Measurements from ENCODE around the gene KIR3DL2. TPM values are rescaled to one million over a fixed set of nuclear protein-coding genes. Genes with fewer than 3 reads are reported as not detected.
"Not testable (repeated sequence)": the region's sequence is repeated elsewhere in the genome, so short reads cannot be mapped to it uniquely, and the experiment has no call there.

The KIR3DL2 gene
- total and polyA plus RNA-seq, 4 donors: 0.09 to 0.24 TPM; not detected in 2

DNA sequence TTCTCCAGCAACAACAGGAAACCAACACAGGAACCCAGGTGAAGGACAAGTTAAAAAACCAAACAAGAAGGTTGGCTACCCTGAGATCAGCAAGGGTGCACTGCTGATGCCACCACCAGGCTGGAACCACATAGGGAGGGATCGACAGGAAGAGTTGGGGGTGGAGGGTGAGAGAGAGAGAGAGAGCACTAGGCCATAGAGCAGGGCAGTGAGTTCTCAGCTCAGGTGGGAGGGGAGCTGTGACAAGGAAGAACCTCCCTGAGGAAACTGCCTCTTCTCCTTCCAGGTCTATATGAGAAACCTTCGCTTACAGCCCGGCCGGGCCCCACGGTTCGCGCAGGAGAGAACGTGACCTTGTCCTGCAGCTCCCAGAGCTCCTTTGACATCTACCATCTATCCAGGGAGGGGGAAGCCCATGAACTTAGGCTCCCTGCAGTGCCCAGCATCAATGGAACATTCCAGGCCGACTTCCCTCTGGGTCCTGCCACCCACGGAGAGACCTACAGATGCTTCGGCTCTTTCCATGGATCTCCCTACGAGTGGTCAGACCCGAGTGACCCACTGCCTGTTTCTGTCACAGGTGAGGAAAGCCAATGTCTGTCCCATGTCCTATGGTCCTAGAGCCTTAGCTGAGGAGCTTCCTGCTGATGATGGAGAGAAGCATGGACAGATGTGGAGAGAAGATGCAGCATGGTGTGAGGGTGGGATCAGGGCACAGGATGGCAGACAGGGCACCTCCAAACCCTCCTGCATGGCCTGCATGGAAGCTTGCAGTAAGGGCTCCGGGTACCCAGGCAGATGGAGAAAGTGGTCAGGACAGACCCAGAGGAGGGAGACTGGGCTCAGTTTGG is 44.4 kb upstream of the KIR3DL2 start:
- H3K27ac ChIP-seq (ENCODE audit: low read depth in 1 of 2, low read length in 1 of 2): no peak overlapping the region
- H3K27me3 ChIP-seq (ENCODE audit: control insufficient read depth in 3 of 3, insufficient read depth in 3 of 3, low read length in 2 of 3): no peaks in the 10 kb centered on the region
- no peak overlapping the region for H3K9ac ChIP-seq (ENCODE audit: insufficient read depth in 1 of 2, low read length in 2 of 2)
- DNase-seq (no peak), ATAC-seq (ENCODE audit: insufficient read depth, low FRiP score) (no peak)
- TF ChIP-seq, protein P1, sequence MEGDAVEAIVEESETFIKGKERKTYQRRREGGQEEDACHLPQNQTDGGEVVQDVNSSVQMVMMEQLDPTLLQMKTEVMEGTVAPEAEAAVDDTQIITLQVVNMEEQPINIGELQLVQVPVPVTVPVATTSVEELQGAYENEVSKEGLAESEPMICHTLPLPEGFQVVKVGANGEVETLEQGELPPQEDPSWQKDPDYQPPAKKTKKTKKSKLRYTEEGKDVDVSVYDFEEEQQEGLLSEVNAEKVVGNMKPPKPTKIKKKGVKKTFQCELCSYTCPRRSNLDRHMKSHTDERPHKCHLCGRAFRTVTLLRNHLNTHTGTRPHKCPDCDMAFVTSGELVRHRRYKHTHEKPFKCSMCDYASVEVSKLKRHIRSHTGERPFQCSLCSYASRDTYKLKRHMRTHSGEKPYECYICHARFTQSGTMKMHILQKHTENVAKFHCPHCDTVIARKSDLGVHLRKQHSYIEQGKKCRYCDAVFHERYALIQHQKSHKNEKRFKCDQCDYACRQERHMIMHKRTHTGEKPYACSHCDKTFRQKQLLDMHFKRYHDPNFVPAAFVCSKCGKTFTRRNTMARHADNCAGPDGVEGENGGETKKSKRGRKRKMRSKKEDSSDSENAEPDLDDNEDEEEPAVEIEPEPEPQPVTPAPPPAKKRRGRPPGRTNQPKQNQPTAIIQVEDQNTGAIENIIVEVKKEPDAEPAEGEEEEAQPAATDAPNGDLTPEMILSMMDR (IDR thresholded peaks at IDR 0.05; ENCODE audit: control extremely low read depth, extremely low read depth): no peak
- no peaks in the 10 kb centered on the region for H3K36me3 ChIP-seq (ENCODE audit: control insufficient read depth in 4 of 4, insufficient read depth in 4 of 4, low read length in 4 of 4)
- 88% methylated on average over 14 of the region's 14 CpGs for WGBS, 2 donors
- H3K9me3 ChIP-seq (ENCODE audit: control insufficient read depth in 4 of 4, insufficient read depth in 3 of 4, low read length in 3 of 4): peaks cover 0 to 12% (median 0%) of the 10 kb centered on the region in 4 donors
- no peaks in the 10 kb centered on the region for H3K4me1 ChIP-seq (ENCODE audit: control insufficient read depth in 5 of 5, insufficient read depth in 5 of 5, low read length in 5 of 5)
- no peak overlapping the region for H3K4me3 ChIP-seq

DNA sequence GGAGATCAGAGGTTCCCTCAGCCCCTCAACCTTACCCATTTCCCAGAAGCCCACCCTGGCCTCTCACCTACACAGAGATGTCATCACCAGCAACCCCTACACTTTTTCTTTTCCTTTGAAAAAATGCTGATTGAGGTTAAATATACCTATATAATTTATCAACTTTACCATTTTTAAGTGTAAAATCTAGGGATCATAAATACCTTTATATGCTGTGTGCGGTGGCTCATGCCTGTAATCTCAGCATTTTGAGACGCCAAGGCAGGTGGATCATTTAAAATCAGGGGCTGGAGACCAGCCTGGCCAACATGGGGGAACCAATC is 43.8 kb upstream of the KIR3DL2 start:
- no peak for DNase-seq
- 66 to 68% methylated on average over 2 of the region's 2 CpGs for WGBS, 2 donors
- no peak for ATAC-seq (ENCODE audit: insufficient read depth, low FRiP score)
- H3K4me1 ChIP-seq (ENCODE audit: control insufficient read depth in 5 of 5, insufficient read depth in 5 of 5, low read length in 5 of 5): no peaks in the 10 kb centered on the region
- H3K4me3 ChIP-seq: no peak overlapping the region
- H3K9me3 ChIP-seq (ENCODE audit: control insufficient read depth in 4 of 4, insufficient read depth in 3 of 4, low read length in 3 of 4): peaks cover 0 to 12% (median 0%) of the 10 kb centered on the region in 4 donors
- no peak overlapping the region for H3K27ac ChIP-seq (ENCODE audit: low read depth in 1 of 2, low read length in 1 of 2)
- H3K36me3 ChIP-seq (ENCODE audit: control insufficient read depth in 4 of 4, insufficient read depth in 4 of 4, low read length in 4 of 4): no peaks in the 10 kb centered on the region
- no peak overlapping the region for H3K9ac ChIP-seq (ENCODE audit: insufficient read depth in 1 of 2, low read length in 2 of 2)
- no peaks in the 10 kb centered on the region for H3K27me3 ChIP-seq (ENCODE audit: control insufficient read depth in 3 of 3, insufficient read depth in 3 of 3, low read length in 2 of 3)
- TF ChIP-seq, protein P1 (IDR thresholded peaks at IDR 0.05; ENCODE audit: control extremely low read depth, extremely low read depth): no peak

DNA sequence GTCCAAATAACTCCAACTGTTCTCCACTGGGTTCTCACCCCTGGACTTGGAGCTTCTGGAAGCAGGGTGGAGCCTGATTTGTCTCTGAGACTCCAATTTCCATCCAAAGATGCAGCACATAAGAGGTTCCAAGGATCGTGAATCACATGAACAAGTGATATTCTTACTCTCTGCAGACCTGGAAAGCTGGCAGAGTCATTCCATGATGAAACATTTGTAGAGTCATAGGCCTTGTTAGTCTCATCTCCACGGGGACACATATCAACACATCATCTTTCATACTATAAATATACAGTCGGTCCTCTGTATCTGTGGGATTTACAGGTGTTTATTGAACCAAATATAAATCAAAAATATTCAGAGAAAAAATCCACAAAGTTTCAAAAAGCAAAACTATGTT is 35.7 kb upstream of the KIR3DL2 start:
- H3K9me3 ChIP-seq (ENCODE audit: control insufficient read depth in 4 of 4, insufficient read depth in 3 of 4, low read length in 3 of 4): peaks cover 0 to 13% (median 3%) of the 10 kb centered on the region in 4 donors
- H3K4me1 ChIP-seq (ENCODE audit: control insufficient read depth in 5 of 5, insufficient read depth in 5 of 5, low read length in 5 of 5); H3K27me3 ChIP-seq (ENCODE audit: control insufficient read depth in 3 of 3, insufficient read depth in 3 of 3, low read length in 2 of 3); H3K4me3 ChIP-seq; DNase-seq; H3K36me3 ChIP-seq (ENCODE audit: control insufficient read depth in 4 of 4, insufficient read depth in 4 of 4, low read length in 4 of 4); H3K27ac ChIP-seq (ENCODE audit: low read depth in 1 of 2, low read length in 1 of 2); ATAC-seq (ENCODE audit: insufficient read depth, low FRiP score); H3K9ac ChIP-seq (ENCODE audit: insufficient read depth in 1 of 2, low read length in 2 of 2): not testable (repeated sequence)
- 69 to 71% methylated on average over 3 of the region's 3 CpGs for WGBS, 2 donors

DNA sequence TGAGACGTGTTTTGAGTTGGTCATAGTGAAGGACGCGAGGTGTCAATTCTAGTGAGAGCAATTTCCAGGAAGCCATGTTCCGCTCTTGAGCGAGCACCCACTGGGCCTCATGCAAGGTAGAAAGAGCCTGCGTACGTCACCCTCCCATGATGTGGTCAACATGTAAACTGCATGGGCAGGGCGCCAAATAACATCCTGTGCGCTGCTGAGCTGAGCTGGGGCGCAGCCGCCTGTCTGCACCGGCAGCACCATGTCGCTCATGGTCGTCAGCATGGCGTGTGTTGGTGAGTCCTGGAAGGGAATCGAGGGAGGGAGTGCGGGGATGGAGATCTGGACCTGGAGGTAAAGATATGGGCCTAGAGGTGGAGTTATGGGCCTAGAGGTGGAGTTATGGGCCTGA is 34.0 kb upstream of the KIR3DL2 start, which contains the start of gene KIR3DL1:
Gene KIR3DL1, plus strand, starts transcription at position 218 of the 400 bp plus-strand sequence.
- ATAC-seq (ENCODE audit: insufficient read depth, low FRiP score); H3K36me3 ChIP-seq (ENCODE audit: control insufficient read depth in 4 of 4, insufficient read depth in 4 of 4, low read length in 4 of 4); H3K27ac ChIP-seq (ENCODE audit: low read depth in 1 of 2, low read length in 1 of 2); DNase-seq; H3K9ac ChIP-seq (ENCODE audit: insufficient read depth in 1 of 2, low read length in 2 of 2); H3K27me3 ChIP-seq (ENCODE audit: control insufficient read depth in 3 of 3, insufficient read depth in 3 of 3, low read length in 2 of 3); H3K4me1 ChIP-seq (ENCODE audit: control insufficient read depth in 5 of 5, insufficient read depth in 5 of 5, low read length in 5 of 5); H3K4me3 ChIP-seq: not testable (repeated sequence)
- peaks cover 0 to 13% (median 3%) of the 10 kb centered on the region in 4 donors for H3K9me3 ChIP-seq (ENCODE audit: control insufficient read depth in 4 of 4, insufficient read depth in 3 of 4, low read length in 3 of 4)
- WGBS, 2 donors: 85 to 94% methylated on average over 11 to 17 of the region's 17 CpGs

Data from lung (tissue), 12 donors.